GM18861 (cell line): ENCODE measurements around the gene ABHD2.
"Not testable (repeated sequence)": the region's sequence is repeated elsewhere in the genome, so short reads cannot be mapped to it uniquely, and the experiment has no call there.

Source experiments
- ATAC-seq: cut with Tn5 transposase; IDR thresholded peaks from one replicate; pipeline ENCODE4 v1.9.1; 2021; ENCODE audit not compliant: unreplicated experiment

The ABHD2 gene

GRCh38 chr15:89087830-89088604, at the start of gene ABHD2:
ABHD2 (plus strand) TSS chr15:89088456; CDS start chr15:89116328, 27,872 bp downstream.
- peak; percentile 92 for ATAC-seq

- no peak for ATAC-seq
These were observed 49.1 kb upstream of the ABHD2 start for GRCh38 chr15:89039142-89039541.

- no peak for ATAC-seq
These were observed 46.7 kb upstream of the ABHD2 start for GRCh38 chr15:89041507-89041906.

GRCh38 chr15:89042387-89042786, 45.9 kb upstream of the ABHD2 start:
- ATAC-seq = no peak

GRCh38 chr15:89043031-89044002, 44.9 kb upstream of the ABHD2 start:
- no peak for ATAC-seq

GRCh38 chr15:89049016-89049666, 39.1 kb upstream of the ABHD2 start:
- ATAC-seq = not testable (repeated sequence)

- ATAC-seq = no peak
These were observed 36.4 kb upstream of the ABHD2 start for GRCh38 chr15:89051875-89052274.

- ATAC-seq = no peak
These were observed 35.8 kb upstream of the ABHD2 start for GRCh38 chr15:89052474-89052873.

GRCh38 chr15:89054873-89055272, 33.4 kb upstream of the ABHD2 start:
- no peak for ATAC-seq

GRCh38 chr15:89057506-89058133, 30.6 kb upstream of the ABHD2 start:
- peak; percentile 57 for ATAC-seq

GRCh38 chr15:89058376-89058775, 29.9 kb upstream of the ABHD2 start:
- ATAC-seq = no peak

GRCh38 chr15:89058876-89059405, 29.3 kb upstream of the ABHD2 start:
- ATAC-seq = no peak

GRCh38 chr15:89066280-89066679, 22.0 kb upstream of the ABHD2 start:
- no peak for ATAC-seq

- peak; percentile 50 for ATAC-seq
These were observed 20.5 kb upstream of the ABHD2 start for GRCh38 chr15:89067751-89068150.

GRCh38 chr15:89068325-89068784, 19.9 kb upstream of the ABHD2 start:
- peak; percentile 92 for ATAC-seq

- no peak for ATAC-seq
These were observed 17.8 kb upstream of the ABHD2 start for GRCh38 chr15:89070197-89071124.

- no peak for ATAC-seq
These were observed 16.8 kb upstream of the ABHD2 start for GRCh38 chr15:89071471-89071870.

GRCh38 chr15:89072277-89072869, 15.9 kb upstream of the ABHD2 start:
- ATAC-seq = no peak

GRCh38 chr15:89074402-89075012, 13.7 kb upstream of the ABHD2 start:
- no peak for ATAC-seq
